HG03460 (cell line): ENCODE data around the gene COL3A1.

Experiments
- ATAC-seq: cut with Tn5 transposase; IDR thresholded peaks from one replicate; pipeline ENCODE4 v1.9.1; 2021; ENCODE audit not compliant: unreplicated experiment

COL3A1 gene

GRCh38 chr2:188974164-188974563 lies at the start of gene COL3A1:
Gene COL3A1, plus strand, starts transcription at chr2:188974373. Its CDS starts 117 bp downstream, at chr2:188974490.
- no peak for ATAC-seq

GRCh38 chr2:188928643-188929042 lies 45.5 kb upstream of the COL3A1 start:
- no peak for ATAC-seq

GRCh38 chr2:188931361-188931760 lies 42.8 kb upstream of the COL3A1 start:
- no peak for ATAC-seq

- ATAC-seq: no peak
Measured at GRCh38 chr2:188937228-188938220, 36.6 kb upstream of the COL3A1 start.

GRCh38 chr2:188940171-188940570 lies 34.0 kb upstream of the COL3A1 start:
- ATAC-seq: no peak

- no peak for ATAC-seq
Measured at GRCh38 chr2:188944442-188944841, 29.7 kb upstream of the COL3A1 start.

- ATAC-seq: no peak
Measured at GRCh38 chr2:188949046-188949818, 24.9 kb upstream of the COL3A1 start.

- no peak for ATAC-seq
Measured at GRCh38 chr2:188952901-188953300, 21.3 kb upstream of the COL3A1 start.

GRCh38 chr2:188956290-188956689 lies 17.9 kb upstream of the COL3A1 start:
- ATAC-seq: no peak

GRCh38 chr2:188956961-188957360 lies 17.2 kb upstream of the COL3A1 start:
- no peak for ATAC-seq

- ATAC-seq: no peak
Measured at GRCh38 chr2:188957646-188958045, 16.5 kb upstream of the COL3A1 start.

GRCh38 chr2:188963741-188964140 lies 10.4 kb upstream of the COL3A1 start:
- no peak for ATAC-seq

- ATAC-seq: no peak
Measured at GRCh38 chr2:188964976-188965546, 9.1 kb upstream of the COL3A1 start.

GRCh38 chr2:188965563-188965962 lies 8.6 kb upstream of the COL3A1 start:
- no peak for ATAC-seq

- ATAC-seq: no peak
Measured at GRCh38 chr2:188966079-188966571, 8.0 kb upstream of the COL3A1 start.

- ATAC-seq: no peak
Measured at GRCh38 chr2:188966728-188967440, 7.3 kb upstream of the COL3A1 start.

- no peak for ATAC-seq
Measured at GRCh38 chr2:188969236-188969635, 4.9 kb upstream of the COL3A1 start.

GRCh38 chr2:188969651-188970050 lies 4.5 kb upstream of the COL3A1 start:
- no peak for ATAC-seq

GRCh38 chr2:188970211-188970610 lies 4.0 kb upstream of the COL3A1 start:
- ATAC-seq: no peak

GRCh38 chr2:188971432-188971861 lies 2.7 kb upstream of the COL3A1 start:
- no peak for ATAC-seq

- ATAC-seq: no peak
Measured at GRCh38 chr2:188973641-188974040, 532 bp upstream of the COL3A1 start.
